Left ventricle myocardium inferior (tissue), 1 donor: ENCODE data around the gene SOCS2. TPM values are rescaled to one million over a fixed set of nuclear protein-coding genes. Genes with fewer than 3 reads are reported as not detected.
"Not testable (repeated sequence)": the region's sequence is repeated elsewhere in the genome, so short reads cannot be mapped to it uniquely, and the experiment has no call there.

Source experiments
- DNase-seq: peaks from one replicate; pipeline ENCODE4 v3.0.0-alpha.2; 2020
- H3K27ac ChIP-seq: fragments of 200-600 bp; replicated peaks from 2 replicates; pipeline ENCODE4 v1.8.0; 2021
- H3K27me3 ChIP-seq: fragments of 200-600 bp; 2 replicates; pipeline ENCODE4 v1.8.0; 2021; ENCODE audit warnings: low read depth
- H3K36me3 ChIP-seq: fragments of 200-600 bp; 2 replicates; pipeline ENCODE4 v1.8.0; 2021
- H3K4me1 ChIP-seq: fragments of 200-600 bp; 2 replicates; pipeline ENCODE4 v1.8.0; 2021
- H3K4me3 ChIP-seq: fragments of 200-600 bp; 2 replicates; pipeline ENCODE4 v1.8.0; 2021; ENCODE audit warnings: mild to moderate bottlenecking, moderate library complexity
- H3K9me3 ChIP-seq: fragments of 200-600 bp; replicated peaks from 2 replicates; pipeline ENCODE4 v1.8.0; 2021
- intact Hi-C: fragments of 100-400 bp; cut with micrococcal nuclease; formaldehyde crosslinking; loops from one replicate; pipeline ENCODE4 v1.11.0; 2022
- total RNA-seq: library from RNA; stranded (reverse); fragmentation: NEBNext Ultra II Directional; extraction: Animal tissue kit (Norgen Biotek cat#: 25700); gene quantifications from one replicate; pipeline ENCODE4 v1.2.1, GENCODE V29; 2021
- TF ChIP-seq, protein P1 (sequence below): fragments of 200-600 bp; IDR thresholded peaks from 2 replicates; pipeline ENCODE4 v1.8.0; 2021; ENCODE audit warnings: antibody characterized with exemption, mild to moderate bottlenecking, borderline replicate concordance
- donor health status: DM: no; HTN: yes; CAD: no; lungs with severe emphysema.

SOCS2 gene
- total RNA-seq, 1 donor from 2014 or later, result 16.6 TPM

DNA sequence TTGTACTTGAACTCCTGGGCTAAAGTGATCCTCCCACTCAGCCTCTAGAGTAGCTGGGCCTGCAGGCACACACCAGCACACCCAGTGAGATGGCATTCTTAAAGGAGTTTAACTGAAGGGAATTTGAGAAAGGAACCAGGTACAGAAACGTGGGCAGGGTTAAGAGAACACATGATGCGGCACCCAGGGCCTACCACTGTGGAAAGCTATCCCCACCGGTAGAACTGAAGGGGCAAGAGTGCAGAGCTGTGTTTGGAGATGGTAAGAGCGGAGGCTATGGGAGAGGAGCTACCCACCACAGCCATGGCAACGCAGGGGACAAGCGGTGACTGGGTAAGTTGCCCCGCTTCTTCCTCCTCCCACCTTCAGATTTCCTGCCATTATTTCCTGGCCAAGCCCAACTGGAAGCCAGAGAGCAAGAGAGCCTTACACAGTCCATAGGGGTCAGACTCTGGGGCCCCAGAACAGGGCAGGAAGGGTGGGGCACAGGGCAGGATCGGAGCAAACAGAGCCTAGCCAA is 46.5 kb downstream of the SOCS2 start:
- DNase-seq, result no peak
- no peaks in the 10 kb centered on the region for H3K9me3 ChIP-seq
- H3K4me3 ChIP-seq, result no peak overlapping the region
- no peaks in the 10 kb centered on the region for H3K36me3 ChIP-seq
- intact Hi-C loops, result no loop called here
- peaks cover 6% of the 10 kb centered on the region for H3K4me1 ChIP-seq
- H3K27me3 ChIP-seq, result no peaks in the 10 kb centered on the region
- TF ChIP-seq, protein P1, sequence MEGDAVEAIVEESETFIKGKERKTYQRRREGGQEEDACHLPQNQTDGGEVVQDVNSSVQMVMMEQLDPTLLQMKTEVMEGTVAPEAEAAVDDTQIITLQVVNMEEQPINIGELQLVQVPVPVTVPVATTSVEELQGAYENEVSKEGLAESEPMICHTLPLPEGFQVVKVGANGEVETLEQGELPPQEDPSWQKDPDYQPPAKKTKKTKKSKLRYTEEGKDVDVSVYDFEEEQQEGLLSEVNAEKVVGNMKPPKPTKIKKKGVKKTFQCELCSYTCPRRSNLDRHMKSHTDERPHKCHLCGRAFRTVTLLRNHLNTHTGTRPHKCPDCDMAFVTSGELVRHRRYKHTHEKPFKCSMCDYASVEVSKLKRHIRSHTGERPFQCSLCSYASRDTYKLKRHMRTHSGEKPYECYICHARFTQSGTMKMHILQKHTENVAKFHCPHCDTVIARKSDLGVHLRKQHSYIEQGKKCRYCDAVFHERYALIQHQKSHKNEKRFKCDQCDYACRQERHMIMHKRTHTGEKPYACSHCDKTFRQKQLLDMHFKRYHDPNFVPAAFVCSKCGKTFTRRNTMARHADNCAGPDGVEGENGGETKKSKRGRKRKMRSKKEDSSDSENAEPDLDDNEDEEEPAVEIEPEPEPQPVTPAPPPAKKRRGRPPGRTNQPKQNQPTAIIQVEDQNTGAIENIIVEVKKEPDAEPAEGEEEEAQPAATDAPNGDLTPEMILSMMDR, result no peak
- no peak overlapping the region for H3K27ac ChIP-seq

DNA sequence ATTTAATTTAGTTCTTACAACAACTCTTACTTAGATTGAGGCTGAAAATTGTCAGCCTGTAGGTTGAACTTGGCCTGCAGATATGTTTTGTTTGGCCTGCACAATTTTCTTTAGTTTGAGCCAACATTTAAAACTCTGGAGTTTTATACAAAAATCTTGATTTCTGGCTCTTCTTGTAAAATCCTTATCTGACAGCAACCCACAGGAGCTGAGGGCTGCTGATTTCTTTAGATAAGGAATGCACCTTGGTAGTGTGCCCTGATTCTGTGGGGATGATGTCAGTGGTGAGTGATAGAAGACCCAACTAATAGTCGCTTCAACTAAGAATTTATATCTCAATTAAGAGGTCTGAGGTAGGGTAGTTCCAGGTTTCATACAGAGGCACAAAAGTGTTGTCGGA is 49.5 kb downstream of the SOCS2 start:
- TF ChIP-seq, protein P1, result no peak
- H3K27me3 ChIP-seq, result no peaks in the 10 kb centered on the region
- no peaks in the 10 kb centered on the region for H3K36me3 ChIP-seq
- no peaks in the 10 kb centered on the region for H3K4me1 ChIP-seq
- no peak for DNase-seq
- intact Hi-C loops, result no loop called here
- H3K4me3 ChIP-seq, result no peak overlapping the region
- H3K9me3 ChIP-seq, result peaks cover 3% of the 10 kb centered on the region
- no peak overlapping the region for H3K27ac ChIP-seq

DNA sequence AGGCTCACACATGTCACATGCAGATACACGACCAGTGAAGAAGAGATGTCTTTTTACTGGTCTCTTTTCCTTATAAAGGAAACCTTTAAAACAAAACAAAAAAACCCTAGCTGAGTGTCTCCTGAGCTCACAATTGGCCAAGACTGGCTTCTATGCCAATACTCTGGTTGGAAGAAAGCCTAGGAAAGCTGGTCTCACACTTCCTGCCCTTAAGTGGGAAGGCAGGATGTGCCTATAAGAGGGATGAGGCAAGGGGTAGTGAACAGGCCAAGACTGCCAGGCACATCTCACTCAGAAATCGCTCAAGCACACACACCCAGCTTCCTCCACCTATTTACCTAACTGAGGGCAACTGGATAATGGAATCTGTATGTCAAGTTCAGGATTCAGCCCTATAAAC is 50.0 kb downstream of the SOCS2 start:
- Histone ChIP-seq H3K4me3 (no peak overlapping the region), H3K36me3 (no peaks in the 10 kb centered on the region), H3K27ac (no peak overlapping the region), H3K4me1 (no peaks in the 10 kb centered on the region), H3K27me3 (no peaks in the 10 kb centered on the region), H3K9me3 (peaks cover 3% of the 10 kb centered on the region)
- no peak for DNase-seq
- intact Hi-C loops, result no loop called here
- TF ChIP-seq, protein P1, result no peak

DNA sequence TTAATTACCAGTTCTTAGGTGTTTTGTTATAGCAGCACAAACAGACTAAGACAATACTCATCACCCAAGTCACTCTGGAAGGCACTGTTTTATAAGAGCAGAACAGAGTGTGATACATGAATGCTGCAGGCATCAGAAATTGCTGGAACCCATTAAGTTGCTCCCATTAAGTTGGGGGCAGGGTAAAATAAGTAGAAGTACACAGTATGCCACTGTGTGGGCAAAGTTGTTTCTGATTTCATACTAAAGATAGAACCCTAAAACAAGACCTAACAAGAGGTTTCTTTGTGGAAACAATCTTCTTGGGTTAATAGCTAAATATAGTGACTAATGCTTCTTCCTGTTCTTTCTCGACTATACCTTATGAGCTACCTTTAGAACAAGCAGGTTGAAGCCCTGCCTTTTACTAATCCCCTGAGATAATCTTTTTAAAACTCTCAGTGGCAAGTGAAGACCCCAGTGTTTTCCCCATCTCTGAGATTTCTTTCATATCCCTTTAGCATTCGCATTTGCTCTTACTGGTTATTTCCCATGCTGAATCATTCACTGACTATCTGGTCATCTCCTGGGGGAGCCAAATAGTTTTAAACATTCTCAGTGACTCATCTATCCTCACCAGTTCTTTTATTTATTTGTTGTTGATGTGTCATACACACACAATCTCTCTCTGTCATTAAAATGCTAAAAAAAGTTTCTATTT is 52.3 kb downstream of the SOCS2 start:
- no peaks in the 10 kb centered on the region for H3K36me3 ChIP-seq
- TF ChIP-seq, protein P1, result no peak
- H3K9me3 ChIP-seq, result peaks cover 3% of the 10 kb centered on the region
- intact Hi-C loops, result no loop called here
- H3K27me3 ChIP-seq, result no peaks in the 10 kb centered on the region
- H3K27ac ChIP-seq, result no peak overlapping the region
- no peaks in the 10 kb centered on the region for H3K4me1 ChIP-seq
- no peak for DNase-seq
- no peak overlapping the region for H3K4me3 ChIP-seq

DNA sequence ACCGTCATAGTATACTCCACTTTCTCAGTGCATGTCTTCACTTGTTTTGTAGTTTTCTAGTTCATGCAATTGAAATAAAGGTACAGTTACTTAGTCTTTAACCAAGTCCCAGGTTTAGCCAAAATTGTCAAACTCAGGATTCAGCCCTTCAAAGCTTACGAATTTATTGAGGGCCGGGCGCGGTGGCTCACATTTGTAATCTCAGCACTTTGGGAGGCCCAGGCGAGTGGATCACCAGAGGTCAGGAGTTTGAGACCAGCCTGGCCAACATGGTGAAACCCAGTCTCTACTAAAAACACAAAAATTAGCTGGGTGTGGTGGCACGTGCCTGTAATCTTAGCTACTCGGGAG is 52.8 kb downstream of the SOCS2 start:
- H3K36me3 ChIP-seq, H3K4me1 ChIP-seq, H3K27me3 ChIP-seq, H3K9me3 ChIP-seq, intact Hi-C loops, H3K27ac ChIP-seq, H3K4me3 ChIP-seq, DNase-seq: not testable (repeated sequence)

DNA sequence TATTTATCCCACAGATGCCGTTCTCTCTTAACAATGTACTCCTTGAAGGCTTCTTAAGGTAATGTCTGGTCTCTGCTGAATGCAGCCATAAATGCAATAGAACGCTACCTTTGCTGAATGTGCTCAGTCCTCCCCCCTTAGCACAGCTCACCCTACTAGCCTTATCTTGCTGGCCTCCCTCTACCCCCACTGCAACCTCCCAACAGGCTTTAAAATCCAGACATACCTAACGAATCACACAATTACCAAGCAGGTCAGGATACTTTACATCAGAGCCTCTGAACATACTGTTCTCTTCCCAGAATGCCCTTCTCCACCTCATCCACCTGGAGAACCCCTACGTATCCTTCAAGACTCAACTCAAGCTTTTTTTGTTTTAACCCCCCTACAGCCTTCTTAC is 53.7 kb downstream of the SOCS2 start:
- Histone ChIP-seq H3K27ac (no peak overlapping the region), H3K27me3 (no peaks in the 10 kb centered on the region), H3K36me3 (no peaks in the 10 kb centered on the region), H3K9me3 (peaks cover 3% of the 10 kb centered on the region), H3K4me1 (no peaks in the 10 kb centered on the region), H3K4me3 (no peak overlapping the region)
- intact Hi-C loops, result no loop called here
- TF ChIP-seq, protein P1, result no peak
- no peak for DNase-seq
